Epithelial cell of proximal tubule (primary cell): Measurements from ENCODE around the gene UST. TPM values are rescaled to one million over a fixed set of nuclear protein-coding genes. Genes with fewer than 3 reads are reported as not detected.

ENCODE experiments used
- DNase-seq: peaks from one replicate; pipeline ENCODE4 v3.0.0-alpha.2; 2011; ENCODE audit warnings: low read depth
- H3K4me3 ChIP-seq: 2 replicates; pipeline ENCODE4 v1.5.1; 2011; ENCODE audit warnings: low read depth, mild to moderate bottlenecking, low read length
- CTCF ChIP-seq: conservative IDR thresholded peaks from 2 replicates; pipeline ENCODE4 v1.5.1; 2012; ENCODE audit warnings: low read depth, mild to moderate bottlenecking, low read length
- total RNA-seq: library from RNA; depleted of rRNA; stranded (reverse); fragments of >200 nt; gene quantifications from 2 replicates; pipeline ENCODE4 v1.2.3, GENCODE V29; 2015

Gene UST
- total RNA-seq, 1 donor from 2014 or later = 1.1 TPM

GRCh38 chr6:148989585-148989984, 242.8 kb downstream of the UST start:
- no peak overlapping the region for H3K4me3 ChIP-seq
- DNase-seq = no peak
- no peak for TF ChIP-seq CTCF

DNA sequence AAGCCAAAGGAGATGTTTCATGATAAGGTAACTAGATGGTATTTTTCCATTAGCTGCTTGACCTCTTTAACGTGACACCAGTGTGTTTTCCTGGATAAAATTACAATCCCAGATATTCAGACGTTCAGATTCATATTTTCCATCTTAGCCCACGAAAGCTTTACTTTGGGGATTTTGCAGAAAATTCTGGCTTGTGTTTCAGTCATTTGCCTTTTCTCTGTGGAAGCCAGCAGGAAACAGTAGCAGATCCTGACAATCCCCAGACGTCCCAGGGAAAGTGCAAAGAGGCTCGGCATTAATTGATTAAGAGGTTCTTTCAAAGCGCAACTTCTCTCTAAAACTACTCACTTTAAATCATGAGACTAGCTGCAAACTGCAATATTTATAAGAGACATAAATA, 243.6 kb downstream of the UST start:
- no peak for TF ChIP-seq CTCF
- no peak overlapping the region for H3K4me3 ChIP-seq
- DNase-seq = no peak

DNA sequence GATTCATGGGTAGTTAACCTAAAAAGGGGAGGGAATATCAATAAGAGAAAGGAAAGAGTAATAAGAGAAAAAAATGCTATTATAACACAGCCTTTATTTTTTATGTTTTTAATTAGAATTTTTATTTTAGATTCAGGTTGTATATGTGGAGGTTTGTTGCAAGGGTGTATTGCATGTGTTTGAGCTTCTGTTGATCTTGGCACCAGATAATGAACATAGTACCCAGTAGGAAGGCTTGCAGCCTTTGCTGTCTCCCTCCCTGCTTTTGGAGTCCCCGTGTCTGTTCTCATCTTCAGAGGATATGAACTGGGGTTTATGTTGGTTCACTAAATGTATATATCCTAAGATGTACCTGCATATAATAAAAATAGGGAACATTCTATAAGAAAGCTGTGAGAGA, 250.0 kb downstream of the UST start:
- DNase-seq = no peak
- no peak for TF ChIP-seq CTCF
- no peak overlapping the region for H3K4me3 ChIP-seq

DNA sequence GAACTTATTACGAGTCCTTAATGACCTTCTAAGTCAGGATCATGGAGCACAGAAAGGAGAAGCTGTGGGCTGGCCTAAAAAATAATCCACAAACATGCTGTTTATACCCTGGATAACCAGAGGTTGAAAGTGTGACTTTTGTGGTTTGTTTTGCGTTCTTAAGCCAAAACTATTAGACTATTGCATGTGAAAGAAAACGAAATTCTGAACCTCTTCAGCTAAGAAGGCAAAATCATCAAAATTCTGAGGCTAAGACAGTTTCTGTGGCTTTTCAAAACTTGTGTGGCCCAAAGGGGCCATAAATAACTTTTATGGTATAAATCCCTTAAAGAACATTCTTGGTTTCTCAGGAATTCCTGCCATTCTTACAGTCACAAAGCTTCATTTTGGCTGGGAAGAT, 251.0 kb downstream of the UST start:
- no peak overlapping the region for H3K4me3 ChIP-seq
- TF ChIP-seq CTCF = no peak
- no peak for DNase-seq

DNA sequence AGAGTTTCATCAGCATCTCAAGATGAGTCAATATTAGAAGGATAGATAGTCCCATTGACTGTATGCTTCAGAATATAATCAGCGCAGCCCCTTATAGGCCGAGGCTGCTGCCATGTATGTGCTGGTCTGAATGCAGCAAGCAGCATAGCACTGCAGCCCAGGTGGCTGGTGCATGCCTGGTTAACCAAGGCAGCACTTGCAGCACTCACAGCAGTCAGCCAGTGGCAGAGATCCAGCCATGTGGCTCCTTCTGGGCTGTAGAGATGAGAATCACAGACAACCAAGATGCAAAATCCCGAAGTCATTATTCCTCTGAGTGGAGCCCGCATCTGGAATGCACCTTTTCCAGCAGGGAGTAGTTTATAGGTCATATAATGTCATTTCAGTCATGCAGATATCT, 251.9 kb downstream of the UST start:
- H3K4me3 ChIP-seq = no peak overlapping the region
- TF ChIP-seq CTCF = no peak
- DNase-seq = no peak

GRCh38 chr6:148999501-148999900, 252.7 kb downstream of the UST start:
- TF ChIP-seq CTCF = no peak
- no peak for DNase-seq

DNA sequence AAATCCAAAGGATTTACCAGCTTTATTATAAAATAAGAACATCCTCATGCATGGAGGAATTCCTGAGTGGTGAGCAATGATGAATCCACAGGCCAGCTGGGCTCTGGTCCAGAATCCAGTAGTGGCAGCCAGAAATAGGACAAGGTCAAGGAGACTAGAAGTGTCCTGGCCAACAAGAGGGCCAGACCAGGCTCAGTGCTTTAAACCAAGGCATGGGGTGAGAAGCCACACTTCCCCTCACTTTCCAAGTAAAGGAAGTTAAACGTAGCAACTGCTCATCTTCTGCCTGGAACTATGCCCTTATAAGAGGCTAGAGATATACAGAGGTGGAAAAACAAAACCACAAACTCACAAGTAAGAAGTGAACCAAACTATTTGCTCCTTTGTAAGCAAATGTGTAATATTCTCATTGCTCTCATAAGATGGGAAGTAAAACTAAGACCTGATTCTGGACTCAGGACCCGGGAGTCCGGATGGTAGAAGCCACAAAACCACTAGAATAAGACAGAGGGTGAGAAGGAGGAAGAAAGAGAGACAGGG, 253.2 kb downstream of the UST start:
- no peak for TF ChIP-seq CTCF
- DNase-seq = peak; percentile 67
- H3K4me3 ChIP-seq = no peak overlapping the region

More at GRCh38 chr6:148999501-148999900, 252.7 kb downstream of the UST start:
- no peak overlapping the region for H3K4me3 ChIP-seq
